ENCODE data around the gene CXXC5. TPM values are rescaled to one million over a fixed set of nuclear protein-coding genes. Genes with fewer than 3 reads are reported as not detected.
"Not testable (repeated sequence)": the region's sequence is repeated elsewhere in the genome, so short reads cannot be mapped to it uniquely, and the experiment has no call there.

The CXXC5 gene
- total RNA-seq: 82.8 TPM

DNA sequence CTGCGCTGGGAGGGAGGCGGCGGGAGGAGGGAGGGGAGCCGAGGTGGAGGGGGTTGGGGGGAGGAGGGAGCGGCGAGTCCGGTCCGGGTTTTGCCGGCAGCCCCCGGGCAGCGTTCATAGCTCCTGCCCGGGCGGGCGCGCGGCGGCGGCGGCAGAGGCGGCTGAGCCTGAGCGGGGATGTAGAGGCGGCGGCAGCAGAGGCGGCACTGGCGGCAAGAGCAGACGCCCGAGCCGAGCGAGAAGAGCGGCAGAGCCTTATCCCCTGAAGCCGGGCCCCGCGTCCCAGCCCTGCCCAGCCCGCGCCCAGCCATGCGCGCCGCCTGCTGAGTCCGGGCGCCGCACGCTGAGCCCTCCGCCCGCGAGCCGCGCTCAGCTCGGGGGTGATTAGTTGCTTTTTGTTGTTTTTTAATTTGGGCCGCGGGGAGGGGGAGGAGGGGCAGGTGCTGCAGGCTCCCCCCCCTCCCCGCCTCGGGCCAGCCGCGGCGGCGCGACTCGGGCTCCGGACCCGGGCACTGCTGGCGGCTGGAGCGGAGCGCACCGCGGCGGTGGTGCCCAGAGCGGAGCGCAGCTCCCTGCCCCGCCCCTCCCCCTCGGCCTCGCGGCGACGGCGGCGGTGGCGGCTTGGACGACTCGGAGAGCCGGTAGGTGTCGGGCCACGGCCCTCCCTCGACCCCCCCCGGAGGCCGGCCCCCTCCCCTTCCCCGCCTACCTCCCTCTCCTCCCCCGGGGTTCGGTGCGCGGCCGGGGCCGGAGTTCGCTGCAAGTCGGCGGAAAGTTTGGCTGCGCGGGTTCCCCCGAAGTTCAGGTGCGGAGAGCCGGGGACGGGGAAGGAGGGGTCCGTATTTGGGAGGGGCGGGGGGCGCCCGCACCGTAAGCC is at the start of gene CXXC5:
TSS of gene CXXC5 (plus strand) at position 145 of the 877 bp plus-strand sequence. CDS start 32,175 bp downstream, outside the sequence.
- peak within 1 kb of the TSS; percentile 58 for H3K4me3 ChIP-seq (ENCODE audit: low read length)
- H3K27me3 ChIP-seq (ENCODE audit: insufficient read depth, low read length): peaks cover 26% of the 10 kb centered on the region
- H3K4me1 ChIP-seq (ENCODE audit: insufficient read depth, low read length): peaks cover 57% of the 10 kb centered on the region
- H3K9me3 ChIP-seq (ENCODE audit: low read depth, low read length): no peaks in the 10 kb centered on the region

DNA sequence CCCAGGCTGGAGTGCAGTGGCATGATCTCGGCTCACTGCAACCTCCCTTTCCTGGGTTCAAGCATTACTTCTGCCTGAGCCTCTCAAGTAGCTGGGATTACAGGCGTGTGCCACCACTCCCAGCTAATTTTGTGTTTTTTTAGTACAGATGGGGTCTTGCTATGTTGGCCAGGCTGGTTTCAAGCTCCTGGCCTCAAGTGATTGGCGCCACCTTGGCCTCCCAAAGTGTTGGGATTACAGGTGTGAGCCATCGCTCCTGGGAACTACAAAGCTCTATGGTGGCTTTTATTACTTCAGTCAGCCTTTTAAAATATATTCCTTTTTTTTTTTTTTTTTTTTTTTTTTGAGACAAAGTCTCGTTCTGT is 49.6 kb upstream of the CXXC5 start:
- not testable (repeated sequence) for H3K9me3 ChIP-seq (ENCODE audit: low read depth, low read length); H3K4me1 ChIP-seq (ENCODE audit: insufficient read depth, low read length)

DNA sequence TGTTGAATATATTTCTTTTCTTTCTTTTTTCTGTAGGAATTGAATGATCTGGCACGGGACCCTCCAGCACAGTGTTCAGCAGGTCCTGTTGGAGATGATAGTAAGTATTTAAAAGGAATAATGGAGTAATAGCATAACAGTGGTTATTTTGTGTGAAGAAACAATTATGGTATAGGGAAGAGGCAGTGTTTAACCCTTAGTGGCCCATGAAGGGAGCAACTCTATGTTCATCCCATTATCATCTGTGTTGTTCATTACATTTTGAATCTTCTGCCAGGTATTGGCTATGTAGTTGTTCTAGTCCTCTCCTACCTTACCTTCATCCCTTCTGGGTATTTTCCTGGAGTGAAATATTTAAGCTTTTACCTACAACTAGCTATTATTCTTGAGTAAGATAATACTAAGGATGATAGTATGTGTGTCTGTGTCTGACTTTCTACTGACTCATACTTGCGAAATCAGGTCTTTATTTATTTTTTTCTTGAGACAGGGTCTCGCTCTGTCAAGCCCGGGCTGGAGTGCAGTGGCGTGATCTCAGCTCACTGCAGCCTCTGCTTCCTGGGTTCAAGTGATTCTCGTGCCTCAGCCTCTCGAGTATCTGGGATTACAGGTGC is 47.7 kb upstream of the CXXC5 start:
- Histone ChIP-seq H3K4me3 (ENCODE audit: low read length) (no peak overlapping the region), H3K4me1 (ENCODE audit: insufficient read depth, low read length) (no peaks in the 10 kb centered on the region), H3K27me3 (ENCODE audit: insufficient read depth, low read length) (no peaks in the 10 kb centered on the region), H3K9me3 (ENCODE audit: low read depth, low read length) (no peaks in the 10 kb centered on the region)

More for the DNA sequence above, 49.6 kb upstream of the CXXC5 start:
- H3K4me3 ChIP-seq (ENCODE audit: low read length); H3K27me3 ChIP-seq (ENCODE audit: insufficient read depth, low read length): not testable (repeated sequence)

DNA sequence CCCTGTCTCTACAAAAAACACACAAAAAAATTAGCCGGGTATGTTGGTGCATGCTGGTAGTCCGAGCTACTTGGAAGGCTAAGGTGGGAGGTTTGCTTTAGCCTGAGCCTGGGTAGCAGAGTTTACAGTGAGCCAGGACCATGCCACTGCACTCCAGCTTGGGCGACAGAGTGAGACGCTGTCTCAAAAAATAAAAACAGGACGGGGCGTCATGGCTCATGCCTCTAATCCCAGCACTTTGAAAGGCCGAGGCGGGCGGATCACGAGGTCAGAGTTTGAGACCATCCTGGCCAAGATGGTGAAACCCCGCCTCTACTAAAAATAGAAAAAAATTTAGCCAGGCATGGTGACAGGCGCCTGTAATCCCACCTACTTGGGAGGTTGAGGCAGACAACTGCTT is 46.7 kb upstream of the CXXC5 start:
- no peaks in the 10 kb centered on the region for H3K9me3 ChIP-seq (ENCODE audit: low read depth, low read length)
- H3K27me3 ChIP-seq (ENCODE audit: insufficient read depth, low read length): no peaks in the 10 kb centered on the region
- no peak overlapping the region for H3K4me3 ChIP-seq (ENCODE audit: low read length)
- H3K4me1 ChIP-seq (ENCODE audit: insufficient read depth, low read length): peaks cover 3% of the 10 kb centered on the region

DNA sequence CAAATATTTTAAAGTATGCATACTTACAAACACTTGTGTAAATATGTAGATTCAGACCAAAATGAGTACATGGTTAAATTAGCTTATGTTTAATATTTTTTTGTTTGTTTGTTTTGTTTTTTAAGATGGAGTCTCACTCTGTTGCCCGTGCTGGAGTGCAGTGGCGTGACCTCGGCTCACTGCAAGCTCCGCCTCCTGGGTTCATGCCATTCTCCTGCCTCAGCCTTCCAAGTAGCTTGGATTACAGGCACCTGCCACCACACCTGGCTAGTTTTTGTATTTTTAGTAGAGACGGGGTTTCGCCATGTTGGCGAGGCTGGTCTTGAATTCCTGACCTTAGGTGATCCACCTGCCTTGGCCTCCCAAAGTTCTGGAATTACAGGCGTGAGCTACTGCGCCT is 46.2 kb upstream of the CXXC5 start:
- not testable (repeated sequence) for H3K4me1 ChIP-seq (ENCODE audit: insufficient read depth, low read length); H3K9me3 ChIP-seq (ENCODE audit: low read depth, low read length); H3K27me3 ChIP-seq (ENCODE audit: insufficient read depth, low read length); H3K4me3 ChIP-seq (ENCODE audit: low read length)

DNA sequence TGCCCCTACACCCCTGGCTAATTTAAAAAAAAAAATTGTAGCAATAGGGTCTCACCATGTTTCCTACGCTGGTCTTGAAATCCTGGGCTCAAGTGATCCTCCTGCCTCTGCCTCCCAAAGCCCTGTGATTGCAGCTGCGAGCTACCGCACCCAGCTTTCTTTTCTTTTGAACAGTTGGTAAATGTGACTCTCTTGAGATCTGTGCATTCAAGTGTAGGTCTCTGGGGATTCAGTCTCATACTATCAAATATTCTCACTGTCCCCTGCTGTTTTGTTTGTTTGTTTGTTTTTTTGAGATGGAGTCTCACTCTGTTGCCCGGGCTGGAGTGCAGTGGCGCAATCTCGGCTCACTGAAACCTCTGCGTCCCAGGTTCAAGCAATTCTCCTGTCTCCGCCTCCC is 42.3 kb upstream of the CXXC5 start:
- Histone ChIP-seq H3K27me3 (ENCODE audit: insufficient read depth, low read length) (no peaks in the 10 kb centered on the region), H3K9me3 (ENCODE audit: low read depth, low read length) (no peaks in the 10 kb centered on the region), H3K4me1 (ENCODE audit: insufficient read depth, low read length) (peaks cover 7% of the 10 kb centered on the region), H3K4me3 (ENCODE audit: low read length) (no peak overlapping the region)

DNA sequence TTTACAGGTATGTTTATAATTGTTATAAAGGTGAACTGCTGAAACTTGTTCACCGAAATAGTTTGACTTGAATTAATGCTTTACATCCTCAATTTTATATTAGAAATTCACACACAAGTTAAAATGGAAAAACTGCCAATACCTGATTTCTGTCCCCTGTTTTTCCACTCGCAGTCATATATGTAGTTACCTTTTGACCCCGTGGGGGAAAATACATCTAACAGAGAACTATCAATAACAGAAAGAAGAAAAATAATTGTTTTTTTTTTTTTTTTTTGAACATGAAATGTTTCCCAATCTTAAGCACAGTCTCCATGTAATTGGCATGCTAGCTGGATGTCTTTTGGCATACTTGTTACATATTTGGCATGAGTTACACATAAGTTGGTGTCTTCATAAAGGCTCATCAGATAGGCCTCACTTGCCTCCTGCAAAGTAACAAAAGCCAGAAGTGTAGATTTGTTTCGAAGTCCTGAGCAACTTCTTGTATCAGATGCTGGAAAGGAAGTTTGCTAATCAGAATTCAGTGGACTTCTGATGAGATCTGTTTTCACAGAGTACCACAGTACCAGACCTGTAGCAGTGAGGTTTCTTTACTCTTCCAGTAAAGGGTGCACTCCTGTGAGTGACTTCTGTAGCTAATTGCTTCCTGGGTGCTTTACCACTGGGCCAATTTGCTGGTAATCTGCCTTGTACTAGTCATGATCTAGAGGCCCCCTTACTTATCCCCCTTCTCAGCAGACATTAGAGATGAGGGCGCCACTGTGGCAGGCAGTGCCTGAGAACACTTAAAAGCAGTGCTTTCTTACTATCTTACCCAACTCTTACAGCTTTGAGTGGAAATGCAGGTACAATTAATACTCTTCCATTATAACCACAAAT is 36.2 kb upstream of the CXXC5 start:
- no peaks in the 10 kb centered on the region for H3K9me3 ChIP-seq (ENCODE audit: low read depth, low read length)
- peaks cover 4% of the 10 kb centered on the region for H3K4me1 ChIP-seq (ENCODE audit: insufficient read depth, low read length)
- no peaks in the 10 kb centered on the region for H3K27me3 ChIP-seq (ENCODE audit: insufficient read depth, low read length)
- H3K4me3 ChIP-seq (ENCODE audit: low read length): no peak overlapping the region

DNA sequence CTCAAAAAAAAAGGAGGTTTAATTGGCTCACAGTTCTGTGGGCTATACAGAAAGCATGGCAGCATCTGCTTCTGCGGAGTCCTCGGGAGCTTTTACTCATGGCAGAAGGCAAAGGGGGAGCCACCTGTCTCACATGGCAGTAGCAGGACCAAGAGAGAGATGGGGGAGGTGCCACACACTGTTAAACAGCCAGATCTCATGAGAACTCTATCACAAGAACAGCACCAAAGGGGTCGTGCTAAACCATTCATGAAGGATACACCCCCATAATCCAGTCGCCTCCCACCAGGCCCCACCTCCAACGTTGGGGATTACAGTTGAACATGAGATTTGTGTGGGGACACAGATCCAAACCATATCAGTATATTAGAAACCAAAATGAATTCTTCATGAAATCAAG is 28.3 kb upstream of the CXXC5 start:
- H3K4me1 ChIP-seq (ENCODE audit: insufficient read depth, low read length): no peaks in the 10 kb centered on the region
- no peaks in the 10 kb centered on the region for H3K9me3 ChIP-seq (ENCODE audit: low read depth, low read length)
- no peak overlapping the region for H3K4me3 ChIP-seq (ENCODE audit: low read length)
- H3K27me3 ChIP-seq (ENCODE audit: insufficient read depth, low read length): no peaks in the 10 kb centered on the region

DNA sequence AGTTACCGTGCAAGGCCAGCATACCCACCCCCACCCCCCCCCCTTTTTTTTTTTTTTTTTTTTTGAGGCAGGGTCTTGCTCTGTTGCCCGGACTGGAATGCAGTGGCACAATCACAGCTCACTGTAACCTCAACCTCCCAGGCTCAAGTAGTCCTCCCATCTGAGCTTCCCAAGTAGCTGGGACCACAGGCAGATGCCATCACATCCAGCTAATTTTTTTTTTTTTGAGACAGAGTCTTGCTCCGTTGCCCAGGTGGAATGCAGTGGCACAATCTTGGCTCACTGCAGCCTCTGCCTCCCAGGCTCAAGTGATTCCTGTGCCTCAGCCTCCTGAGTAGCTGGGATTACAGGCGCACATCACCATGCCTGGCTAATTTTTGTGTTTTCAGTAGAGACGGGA is 22.8 kb upstream of the CXXC5 start:
- H3K4me1 ChIP-seq (ENCODE audit: insufficient read depth, low read length); H3K4me3 ChIP-seq (ENCODE audit: low read length); H3K27me3 ChIP-seq (ENCODE audit: insufficient read depth, low read length); H3K9me3 ChIP-seq (ENCODE audit: low read depth, low read length): not testable (repeated sequence)

DNA sequence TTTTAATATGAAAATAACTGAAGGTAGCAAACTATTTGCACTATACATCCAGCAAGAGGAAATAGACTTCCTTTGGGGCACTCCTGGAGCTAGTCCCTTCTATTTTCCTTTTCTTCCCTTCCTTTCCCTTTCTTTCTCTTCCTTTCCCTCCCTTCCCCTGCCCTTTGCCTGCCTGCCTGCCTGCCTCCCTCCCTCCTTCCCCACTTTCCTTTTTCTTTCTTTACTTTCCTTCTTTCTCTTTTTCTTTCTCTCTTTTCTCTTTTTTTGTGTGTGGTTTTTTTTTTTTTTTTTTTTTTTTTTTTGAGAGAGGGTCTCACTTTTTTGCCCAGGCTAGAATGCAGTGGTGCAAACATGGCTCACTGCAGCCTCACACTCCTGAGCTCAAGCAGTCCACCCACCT is 17.3 kb upstream of the CXXC5 start:
- peaks cover 23% of the 10 kb centered on the region for H3K4me1 ChIP-seq (ENCODE audit: insufficient read depth, low read length)
- H3K9me3 ChIP-seq (ENCODE audit: low read depth, low read length): no peaks in the 10 kb centered on the region
- no peaks in the 10 kb centered on the region for H3K27me3 ChIP-seq (ENCODE audit: insufficient read depth, low read length)
- no peak overlapping the region for H3K4me3 ChIP-seq (ENCODE audit: low read length)

DNA sequence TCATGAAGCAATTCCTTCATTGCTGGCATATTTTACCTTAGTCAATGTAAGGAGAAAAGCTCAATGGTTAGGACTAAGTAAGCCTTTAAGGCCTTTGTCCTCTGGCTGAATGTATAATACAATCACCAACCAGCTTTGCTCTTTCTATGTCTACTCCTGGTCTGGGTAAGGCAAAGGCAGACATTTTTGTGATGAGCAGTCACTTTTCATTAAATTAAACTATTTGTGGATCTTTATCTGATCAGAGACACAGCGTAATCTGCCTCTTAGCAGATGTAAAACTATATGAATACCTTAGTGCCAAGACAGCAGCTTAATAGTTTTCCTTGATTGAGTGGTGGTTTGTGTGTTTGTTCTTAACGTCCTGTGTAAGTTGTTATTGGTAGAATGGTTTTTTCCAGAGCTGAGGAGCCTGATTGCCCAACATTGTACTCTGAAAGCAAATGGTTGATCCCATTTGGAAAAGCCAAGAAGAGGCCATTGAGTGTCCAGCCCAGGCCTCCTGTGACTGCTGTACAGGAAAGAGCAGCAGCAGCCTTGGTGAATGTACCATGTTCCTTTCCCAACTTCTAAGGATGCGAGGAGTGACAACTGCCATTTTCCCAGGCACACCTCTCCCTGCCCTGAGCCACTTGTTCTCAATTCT is 16.5 kb upstream of the CXXC5 start:
- peaks cover 31% of the 10 kb centered on the region for H3K4me1 ChIP-seq (ENCODE audit: insufficient read depth, low read length)
- H3K27me3 ChIP-seq (ENCODE audit: insufficient read depth, low read length): no peaks in the 10 kb centered on the region
- H3K4me3 ChIP-seq (ENCODE audit: low read length): no peak overlapping the region
- no peaks in the 10 kb centered on the region for H3K9me3 ChIP-seq (ENCODE audit: low read depth, low read length)

DNA sequence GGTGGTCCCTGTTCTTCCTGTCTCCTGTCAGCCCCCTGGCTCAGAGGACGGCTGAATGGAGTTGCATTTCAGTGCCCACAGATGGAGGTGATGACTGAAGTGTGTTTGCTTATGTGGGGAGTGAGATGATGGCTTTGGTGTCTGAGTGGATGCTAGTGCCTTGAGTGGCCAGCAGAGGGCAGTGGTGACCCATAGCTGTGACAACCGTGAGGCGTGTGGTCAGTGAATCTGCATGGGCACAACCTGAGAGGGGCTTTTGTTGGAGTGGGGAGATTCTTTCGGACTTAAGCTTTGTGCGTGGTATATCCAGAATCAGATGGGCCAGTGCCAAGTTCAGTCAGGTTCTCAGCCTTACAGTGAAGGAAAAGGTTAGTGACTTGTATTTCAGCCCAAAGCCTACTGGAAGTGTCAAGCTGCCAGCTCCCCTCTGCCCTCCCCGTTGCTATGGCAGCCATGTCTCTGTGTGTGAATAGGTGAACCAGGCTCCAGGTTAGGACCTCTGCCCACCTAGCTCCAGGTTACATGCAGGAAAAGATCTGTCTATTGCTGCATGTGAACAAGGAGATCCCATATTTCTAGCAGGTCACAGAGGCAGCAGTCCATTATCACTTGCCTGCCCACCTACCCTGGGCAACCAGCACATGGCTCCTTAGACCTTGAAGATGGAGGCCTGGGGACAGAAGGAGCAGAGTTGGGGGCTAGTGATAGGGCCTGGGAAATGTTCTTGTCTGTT is 14.7 kb upstream of the CXXC5 start:
- no peaks in the 10 kb centered on the region for H3K9me3 ChIP-seq (ENCODE audit: low read depth, low read length)
- no peaks in the 10 kb centered on the region for H3K27me3 ChIP-seq (ENCODE audit: insufficient read depth, low read length)
- peaks cover 49% of the 10 kb centered on the region for H3K4me1 ChIP-seq (ENCODE audit: insufficient read depth, low read length)
- no peak overlapping the region for H3K4me3 ChIP-seq (ENCODE audit: low read length)

DNA sequence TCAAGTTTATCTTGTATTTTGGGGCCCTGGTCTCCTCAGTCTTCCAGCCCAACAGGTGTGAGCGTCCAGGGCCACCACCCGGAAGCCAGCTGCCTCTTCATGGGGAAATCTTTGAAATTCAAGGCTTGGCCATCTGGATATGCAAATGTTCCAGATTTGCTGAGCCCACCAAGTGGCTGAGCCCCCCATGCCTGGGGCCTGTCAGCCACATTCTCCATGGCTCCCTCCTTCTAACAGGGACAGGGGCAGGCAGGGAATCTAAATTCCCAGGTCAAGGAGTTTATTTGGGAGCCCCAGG is 14.2 kb upstream of the CXXC5 start:
- Histone ChIP-seq H3K9me3 (ENCODE audit: low read depth, low read length) (no peaks in the 10 kb centered on the region), H3K4me1 (ENCODE audit: insufficient read depth, low read length) (peaks cover 54% of the 10 kb centered on the region)

DNA sequence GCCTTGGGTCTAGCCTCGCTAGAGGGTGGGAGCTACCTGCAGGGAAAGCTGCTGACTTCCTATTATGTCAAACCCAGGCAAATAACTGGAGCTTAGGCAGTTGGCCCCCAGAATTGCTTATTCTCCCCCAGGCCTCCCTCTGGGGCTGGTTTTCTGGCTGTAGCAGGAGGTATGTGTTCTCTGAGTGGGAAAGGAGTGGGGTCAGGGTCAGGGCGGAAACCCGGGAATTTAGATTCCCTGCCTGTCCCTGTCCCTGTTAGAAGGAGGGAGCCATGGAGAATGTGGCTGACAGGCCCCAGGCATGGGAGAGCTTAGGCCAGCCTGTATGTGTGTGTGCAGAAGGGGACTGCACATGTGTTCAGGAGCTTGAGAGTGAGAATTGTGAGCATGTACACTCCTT is 13.6 kb upstream of the CXXC5 start:
- H3K4me3 ChIP-seq (ENCODE audit: low read length): no peak overlapping the region
- H3K27me3 ChIP-seq (ENCODE audit: insufficient read depth, low read length): no peaks in the 10 kb centered on the region
- H3K9me3 ChIP-seq (ENCODE audit: low read depth, low read length): no peaks in the 10 kb centered on the region
- H3K4me1 ChIP-seq (ENCODE audit: insufficient read depth, low read length): peaks cover 59% of the 10 kb centered on the region

More for the DNA sequence above, 14.2 kb upstream of the CXXC5 start:
- Histone ChIP-seq H3K27me3 (ENCODE audit: insufficient read depth, low read length) (no peaks in the 10 kb centered on the region), H3K4me3 (ENCODE audit: low read length) (no peak overlapping the region)

All from mononuclear cell (primary cell).